Large intestine (tissue), 3 donors: ENCODE results near the gene ING4. TPM values are rescaled to one million over a fixed set of nuclear protein-coding genes. Genes with fewer than 3 reads are reported as not detected.

Experiments
- DNase-seq, 2 donors: peaks; one replicate each; pipeline versions ENCODE4 v3.0.0 to v3.0.0-alpha.2; 2013
- H3K27ac ChIP-seq: one replicate; pipeline ENCODE4 v1.5.1; 2013; ENCODE audit warnings: low read length
- H3K27me3 ChIP-seq: 2 replicates; pipeline ENCODE4 v1.6.1; 2013; ENCODE audit warnings: low read length; ENCODE audit not compliant: control insufficient read depth, insufficient read depth
- H3K36me3 ChIP-seq: 2 replicates; pipeline ENCODE4 v1.6.1; 2013; ENCODE audit warnings: low read length; ENCODE audit not compliant: control insufficient read depth, insufficient read depth
- H3K4me1 ChIP-seq: one replicate; pipeline ENCODE4 v1.6.1; 2013; ENCODE audit warnings: low read length; ENCODE audit not compliant: control insufficient read depth, insufficient read depth
- H3K4me3 ChIP-seq: one replicate; pipeline ENCODE4 v1.5.1; 2013; ENCODE audit warnings: low read length
- H3K9me3 ChIP-seq: one replicate; pipeline ENCODE4 v1.6.1; 2013; ENCODE audit warnings: mild to moderate bottlenecking, low read depth, low read length, moderate library complexity; ENCODE audit not compliant: control insufficient read depth
- WGBS: methylation state at CpG from one replicate; pipeline ENCODE4 v1.1.5; 2013; ENCODE audit warnings: low lambda C conversion rate; ENCODE audit not compliant: insufficient coverage; 5-methylcytosine and 5-hydroxymethylcytosine counted together
- polyA plus RNA-seq: library from polyadenylated mRNA; unstranded; fragments of 120-200 nt; gene quantifications from one replicate; pipeline ENCODE4 v1.2.1, GENCODE V29; 2013

Gene ING4
- polyA plus RNA-seq, 1 donor, result 61.1 TPM

- peak; percentile 71 to 86 for DNase-seq
- H3K27ac ChIP-seq, result peak overlapping the region; percentile 93
Measured at GRCh38 chr12:6607751-6608591, 54.9 kb downstream of the ING4 start.

GRCh38 chr12:6606331-6607131 is 56.4 kb downstream of the ING4 start:
- H3K4me3 ChIP-seq, result peak overlapping the region; percentile 80
- no peaks in the 10 kb centered on the region for H3K27me3 ChIP-seq
- WGBS, result no CpG with 5 or more reads among the region's 70 CpGs
- H3K4me1 ChIP-seq, result peaks cover 34% of the 10 kb centered on the region
- H3K27ac ChIP-seq, result peak overlapping the region; percentile 93
- peaks cover 43% of the 10 kb centered on the region for H3K36me3 ChIP-seq
- peak in 1 of 2 donors; percentile 56 for DNase-seq
- no peaks in the 10 kb centered on the region for H3K9me3 ChIP-seq

More at GRCh38 chr12:6607751-6608591, 54.9 kb downstream of the ING4 start:
- Histone ChIP-seq H3K4me3 (no peak overlapping the region), H3K9me3 (no peaks in the 10 kb centered on the region), H3K4me1 (peaks cover 45% of the 10 kb centered on the region), H3K36me3 (peaks cover 29% of the 10 kb centered on the region), H3K27me3 (no peaks in the 10 kb centered on the region)
- WGBS, result 0% methylated on average over 2 of the region's 8 CpGs

- Histone ChIP-seq H3K27ac (peak overlapping the region; percentile 93), H3K4me1 (peaks cover 34% of the 10 kb centered on the region), H3K27me3 (no peaks in the 10 kb centered on the region), H3K9me3 (no peaks in the 10 kb centered on the region), H3K4me3 (peak overlapping the region; percentile 80), H3K36me3 (peaks cover 52% of the 10 kb centered on the region)
- DNase-seq, result peak in 1 of 2 donors; percentile 26
- WGBS, result no CpG with 5 or more reads among the region's 18 CpGs
Measured at GRCh38 chr12:6605421-6606330, 57.2 kb downstream of the ING4 start.

GRCh38 chr12:6604259-6605029 is 58.5 kb downstream of the ING4 start:
- Histone ChIP-seq H3K9me3 (no peaks in the 10 kb centered on the region), H3K27ac (no peak overlapping the region), H3K36me3 (peaks cover 64% of the 10 kb centered on the region), H3K4me1 (peaks cover 34% of the 10 kb centered on the region), H3K27me3 (no peaks in the 10 kb centered on the region), H3K4me3 (peak overlapping the region; percentile 80)
- 40% methylated on average over 1 of the region's 6 CpGs for WGBS
- DNase-seq, result peak in 1 of 2 donors; percentile 63

GRCh38 chr12:6603095-6603567 is 59.8 kb downstream of the ING4 start:
- no CpG with 5 or more reads among the region's 6 CpGs for WGBS
- H3K4me3 ChIP-seq, result no peak overlapping the region
- DNase-seq, result no peak
- no peaks in the 10 kb centered on the region for H3K9me3 ChIP-seq
- peaks cover 34% of the 10 kb centered on the region for H3K4me1 ChIP-seq
- H3K27ac ChIP-seq, result peak overlapping the region; percentile 4
- H3K36me3 ChIP-seq, result peaks cover 76% of the 10 kb centered on the region
- no peaks in the 10 kb centered on the region for H3K27me3 ChIP-seq

- H3K27me3 ChIP-seq, result no peaks in the 10 kb centered on the region
- peaks cover 31% of the 10 kb centered on the region for H3K4me1 ChIP-seq
- no peak for DNase-seq
- 40% methylated on average over 1 of the region's 3 CpGs for WGBS
- peaks cover 82% of the 10 kb centered on the region for H3K36me3 ChIP-seq
- H3K9me3 ChIP-seq, result no peaks in the 10 kb centered on the region
- peak overlapping the region; percentile 4 for H3K27ac ChIP-seq
- no peak overlapping the region for H3K4me3 ChIP-seq
Measured at GRCh38 chr12:6602526-6602925, 60.4 kb downstream of the ING4 start.

Other genes starting within 250 kb of the ING4 start
- 1.6 TPM for gene CD27, start 218.2 kb downstream of the ING4 start, polyA plus RNA-seq
- 38.5 TPM for gene TAPBPL, start 211.1 kb downstream of the ING4 start, polyA plus RNA-seq
- gene VAMP1, start 192.4 kb downstream of the ING4 start, polyA plus RNA-seq, result 9.6 TPM
- gene MRPL51, start 169.9 kb downstream of the ING4 start, polyA plus RNA-seq, result 103 TPM
- 38.6 TPM for gene NCAPD2, start 169.0 kb downstream of the ING4 start, polyA plus RNA-seq
- 2,065 TPM for gene GAPDH, start 128.6 kb downstream of the ING4 start, polyA plus RNA-seq
- 10.5 TPM for gene IFFO1, start 107.1 kb downstream of the ING4 start, polyA plus RNA-seq
- gene NOP2, start 94.8 kb downstream of the ING4 start, polyA plus RNA-seq, result 49.3 TPM
- gene CHD4, start 55.7 kb downstream of the ING4 start, polyA plus RNA-seq, result 132 TPM
- gene LPAR5, start 27.2 kb downstream of the ING4 start, polyA plus RNA-seq, result 21.4 TPM
- gene ACRBP, start 15.7 kb downstream of the ING4 start, polyA plus RNA-seq, result 4.0 TPM
- gene ZNF384, start 26.3 kb upstream of the ING4 start, polyA plus RNA-seq, result 86.3 TPM
- gene PIANP, start 37.7 kb upstream of the ING4 start, polyA plus RNA-seq, result 5.4 TPM
- 42.2 TPM for gene COPS7A, start 60.9 kb upstream of the ING4 start, polyA plus RNA-seq
- gene MLF2, start 90.0 kb upstream of the ING4 start, polyA plus RNA-seq, result 174 TPM
- gene PTMS, start 103.2 kb upstream of the ING4 start, polyA plus RNA-seq, result 242 TPM
- gene LAG3, start 109.4 kb upstream of the ING4 start, polyA plus RNA-seq, result 2.1 TPM
- 17.4 TPM for gene CD4, start 126.4 kb upstream of the ING4 start, polyA plus RNA-seq
- gene GPR162, start 158.7 kb upstream of the ING4 start, polyA plus RNA-seq, result 7.9 TPM
- gene P3H3, start 165.3 kb upstream of the ING4 start, polyA plus RNA-seq, result 15.6 TPM
- 5.9 TPM for gene GNB3, start 177.8 kb upstream of the ING4 start, polyA plus RNA-seq
- gene CDCA3, start 188.2 kb upstream of the ING4 start, polyA plus RNA-seq, result 29.1 TPM
- 49.7 TPM for gene USP5, start 189.0 kb upstream of the ING4 start, polyA plus RNA-seq
- gene TPI1, start 204.4 kb upstream of the ING4 start, polyA plus RNA-seq, result 564 TPM
- gene SPSB2, start 210.2 kb upstream of the ING4 start, polyA plus RNA-seq, result 15.3 TPM
- 8.2 TPM for gene LRRC23, start 241.7 kb upstream of the ING4 start, polyA plus RNA-seq